ENCODE data around the gene DLK1. TPM values are rescaled to one million over a fixed set of nuclear protein-coding genes. Genes with fewer than 3 reads are reported as not detected.

DLK1 gene
- polyA plus RNA-seq, 1 donor (not counting 4 experiments of a cell fraction or from before 2014, with no cell fraction given) = not detected

DNA sequence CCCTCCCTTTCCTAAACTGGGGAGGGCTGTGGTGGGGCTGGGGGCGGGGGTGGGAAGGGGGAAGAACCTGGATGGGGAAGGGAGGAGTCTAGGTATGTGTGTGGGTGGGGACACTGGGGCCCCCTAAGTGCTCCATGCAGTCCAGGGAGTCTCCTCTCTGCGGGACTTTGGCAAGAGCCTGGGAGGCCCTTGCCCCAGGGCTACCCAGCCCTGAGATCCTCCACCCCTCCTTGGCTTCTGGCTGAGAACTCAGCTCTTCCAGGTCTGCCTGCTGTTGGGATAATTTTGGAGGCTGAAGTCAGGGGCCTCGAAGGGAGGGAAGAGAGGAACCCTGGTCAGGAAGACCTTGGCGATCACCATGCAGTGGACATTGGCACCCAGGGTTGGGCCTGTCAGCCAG is 2.2 kb upstream of the DLK1 start:
- H3K27ac ChIP-seq (ENCODE audit: control insufficient read depth, insufficient read depth, low read length) = no peak overlapping the region
- no peaks in the 10 kb centered on the region for H3K36me3 ChIP-seq (ENCODE audit: control insufficient read depth in 2 of 2, extremely low read depth in 1 of 2, insufficient read depth in 2 of 2, low read length in 2 of 2)
- H3K4me3 ChIP-seq (ENCODE audit: control insufficient read depth in 2 of 3, extremely low read depth in 1 of 3, insufficient read depth in 2 of 3, low read depth in 1 of 3, low read length in 3 of 3) = no peak overlapping the region
- H3K4me1 ChIP-seq (ENCODE audit: control insufficient read depth, extremely low read depth, insufficient read depth, low read length) = no peaks in the 10 kb centered on the region
- peaks cover 84% of the 10 kb centered on the region for H3K27me3 ChIP-seq (ENCODE audit: control insufficient read depth, extremely low read depth, insufficient read depth, low read length)
- H4K20me1 ChIP-seq (ENCODE audit: control insufficient read depth, extremely low read depth, insufficient read depth, low read length) = no peaks in the 10 kb centered on the region
- no peaks in the 10 kb centered on the region for H3K9me3 ChIP-seq (ENCODE audit: control insufficient read depth, low read depth, low read length)
- dilution Hi-C loops (cut with MboI; ENCODE audit: extremely low pct_ligation_motif_present, low sequenced_read_pairs) = no loop called here
- TF ChIP-seq, protein P1, sequence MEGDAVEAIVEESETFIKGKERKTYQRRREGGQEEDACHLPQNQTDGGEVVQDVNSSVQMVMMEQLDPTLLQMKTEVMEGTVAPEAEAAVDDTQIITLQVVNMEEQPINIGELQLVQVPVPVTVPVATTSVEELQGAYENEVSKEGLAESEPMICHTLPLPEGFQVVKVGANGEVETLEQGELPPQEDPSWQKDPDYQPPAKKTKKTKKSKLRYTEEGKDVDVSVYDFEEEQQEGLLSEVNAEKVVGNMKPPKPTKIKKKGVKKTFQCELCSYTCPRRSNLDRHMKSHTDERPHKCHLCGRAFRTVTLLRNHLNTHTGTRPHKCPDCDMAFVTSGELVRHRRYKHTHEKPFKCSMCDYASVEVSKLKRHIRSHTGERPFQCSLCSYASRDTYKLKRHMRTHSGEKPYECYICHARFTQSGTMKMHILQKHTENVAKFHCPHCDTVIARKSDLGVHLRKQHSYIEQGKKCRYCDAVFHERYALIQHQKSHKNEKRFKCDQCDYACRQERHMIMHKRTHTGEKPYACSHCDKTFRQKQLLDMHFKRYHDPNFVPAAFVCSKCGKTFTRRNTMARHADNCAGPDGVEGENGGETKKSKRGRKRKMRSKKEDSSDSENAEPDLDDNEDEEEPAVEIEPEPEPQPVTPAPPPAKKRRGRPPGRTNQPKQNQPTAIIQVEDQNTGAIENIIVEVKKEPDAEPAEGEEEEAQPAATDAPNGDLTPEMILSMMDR (optimal IDR thresholded peaks at IDR 0.05 in 1 of 3, IDR thresholded peaks at IDR 0.05 in 1 of 3, conservative IDR thresholded peaks at IDR 0.05 in 1 of 3; ENCODE audit: extremely low read depth in 1 of 3, insufficient read depth in 2 of 3, low read length in 3 of 3) = no peak
- no peak for TF ChIP-seq EZH2 (IDR thresholded peaks at IDR 0.05; ENCODE audit: low read length)
- no peak for FAIRE-seq
- H3K4me2 ChIP-seq (ENCODE audit: control insufficient read depth, extremely low read depth, insufficient read depth, low read depth, low read length) = no peak overlapping the region
- no peak overlapping the region for H3K9ac ChIP-seq (ENCODE audit: control insufficient read depth, extremely low read depth, insufficient read depth, low read length)
- no peak overlapping the region for H2AFZ ChIP-seq (ENCODE audit: control insufficient read depth, low read length)
- no peaks in the 10 kb centered on the region for H3K9me1 ChIP-seq (ENCODE audit: control insufficient read depth, extremely low read depth, insufficient read depth, low read length)
- DNase-seq (ENCODE audit: low read depth, low spot score) = no peak
- no peaks in the 10 kb centered on the region for H3K79me2 ChIP-seq (ENCODE audit: control insufficient read depth, insufficient read depth, low read length)

DNA sequence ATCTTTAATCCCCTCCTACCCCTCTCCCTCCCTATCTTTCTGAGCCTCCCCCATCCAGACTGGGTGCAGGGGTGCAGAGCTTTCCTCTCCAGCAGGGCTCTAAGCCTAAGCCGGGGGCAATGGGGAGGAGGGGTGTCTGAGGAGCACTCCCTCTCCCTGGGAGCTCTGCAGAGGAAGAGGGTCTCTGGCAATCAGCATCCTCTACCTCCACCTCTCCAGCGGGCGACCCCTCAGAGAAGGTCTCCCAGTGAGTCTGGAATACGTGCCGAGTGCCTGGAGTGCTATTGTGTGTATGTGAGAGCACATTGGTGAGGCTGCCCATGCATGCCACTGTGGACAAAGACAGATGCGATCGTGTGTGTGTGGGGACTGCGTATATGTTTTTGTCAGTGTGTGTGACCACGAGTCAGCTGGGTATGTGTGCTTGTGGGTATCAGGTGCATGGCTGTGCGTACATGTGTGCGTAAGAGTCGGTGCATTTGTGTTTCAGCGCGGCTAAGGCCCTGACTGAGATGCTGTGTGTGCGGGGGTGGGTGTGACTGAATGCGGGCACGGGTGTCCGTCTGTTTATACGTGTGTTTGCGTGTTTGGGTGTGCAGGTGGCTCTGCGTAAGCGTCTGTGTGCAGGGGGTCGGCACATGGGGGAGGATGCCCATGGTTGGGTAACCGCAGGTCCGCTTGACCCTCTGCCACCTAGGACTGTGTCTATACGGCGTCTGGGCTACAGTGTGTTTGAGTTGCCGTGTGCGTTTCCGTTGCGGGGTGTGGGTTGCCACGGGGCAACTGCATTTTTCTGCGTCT is 905 bp upstream of the DLK1 start:
- H4K20me1 ChIP-seq (ENCODE audit: control insufficient read depth, extremely low read depth, insufficient read depth, low read length) = no peaks in the 10 kb centered on the region
- DNase-seq (ENCODE audit: low read depth, low spot score) = no peak
- H3K27me3 ChIP-seq (ENCODE audit: control insufficient read depth, extremely low read depth, insufficient read depth, low read length) = peaks cover 85% of the 10 kb centered on the region
- H3K79me2 ChIP-seq (ENCODE audit: control insufficient read depth, insufficient read depth, low read length) = no peaks in the 10 kb centered on the region
- FAIRE-seq = no peak
- H3K27ac ChIP-seq (ENCODE audit: control insufficient read depth, insufficient read depth, low read length) = no peak overlapping the region
- no peaks in the 10 kb centered on the region for H3K36me3 ChIP-seq (ENCODE audit: control insufficient read depth in 2 of 2, extremely low read depth in 1 of 2, insufficient read depth in 2 of 2, low read length in 2 of 2)
- H3K9me1 ChIP-seq (ENCODE audit: control insufficient read depth, extremely low read depth, insufficient read depth, low read length) = no peaks in the 10 kb centered on the region
- dilution Hi-C loops (cut with MboI; ENCODE audit: extremely low pct_ligation_motif_present, low sequenced_read_pairs) = no loop called here
- H3K4me3 ChIP-seq (ENCODE audit: control insufficient read depth in 2 of 3, extremely low read depth in 1 of 3, insufficient read depth in 2 of 3, low read depth in 1 of 3, low read length in 3 of 3) = no peak overlapping the region
- no peaks in the 10 kb centered on the region for H3K9me3 ChIP-seq (ENCODE audit: control insufficient read depth, low read depth, low read length)
- H3K4me1 ChIP-seq (ENCODE audit: control insufficient read depth, extremely low read depth, insufficient read depth, low read length) = no peaks in the 10 kb centered on the region
- no peak overlapping the region for H2AFZ ChIP-seq (ENCODE audit: control insufficient read depth, low read length)
- no peak overlapping the region for H3K9ac ChIP-seq (ENCODE audit: control insufficient read depth, extremely low read depth, insufficient read depth, low read length)
- TF ChIP-seq EZH2 (IDR thresholded peaks at IDR 0.05; ENCODE audit: low read length) = peak; percentile 4
- TF ChIP-seq, protein P1 (optimal IDR thresholded peaks at IDR 0.05 in 1 of 3, IDR thresholded peaks at IDR 0.05 in 1 of 3, conservative IDR thresholded peaks at IDR 0.05 in 1 of 3; ENCODE audit: extremely low read depth in 1 of 3, insufficient read depth in 2 of 3, low read length in 3 of 3) = no peak
- no peak overlapping the region for H3K4me2 ChIP-seq (ENCODE audit: control insufficient read depth, extremely low read depth, insufficient read depth, low read depth, low read length)
